ENCODE results near the gene TMEM74B.

GRCh38 chr20:1202762-1203504 is 18.2 kb upstream of the TMEM74B start, which contains the start of gene C20orf202:
- no peak for TF ChIP-seq CTCF (conservative IDR thresholded peaks at IDR 0.05; ENCODE audit: low read length)
- no peak for TF ChIP-seq EZH2phosphoT487 (IDR thresholded peaks at IDR 0.05; ENCODE audit: borderline replicate concordance)

All from Loucy (cell line).